Activated T-helper 1 cell treated with anti-CD3 and anti-CD28 coated beads, Interleukin-12 subunit alpha, Interleukin-12 subunit beta, Interleukin-2, Interleukin-4 antibody, amounts not matched to agents 30 ng/mL and 10 ng/mL and 1 ng/mL, durations not matched to agents 14 hours and 24 hours and 36 hours (primary cell): ENCODE data around the gene ZNF423. TPM values are rescaled to one million over a fixed set of nuclear protein-coding genes. Genes with fewer than 3 reads are reported as not detected.

ENCODE experiments used
- DNase-seq: peaks from one replicate; pipeline ENCODE4 v3.0.0; 2021; ENCODE audit warnings: low spot score
- H3K27ac Mint-ChIP-seq: one replicate; pipeline ENCODE4 v1.8.0; 2021; ENCODE audit warnings: mild to moderate bottlenecking, mixed read lengths
- H3K27me3 Mint-ChIP-seq: one replicate; pipeline ENCODE4 v1.8.0; 2022; ENCODE audit warnings: mild to moderate bottlenecking, moderate library complexity, mixed read lengths; ENCODE audit not compliant: insufficient read depth
- H3K36me3 Mint-ChIP-seq: one replicate; pipeline ENCODE4 v1.8.0; 2021; ENCODE audit warnings: low read depth, mixed read lengths
- H3K4me1 Mint-ChIP-seq: one replicate; pipeline ENCODE4 v1.8.0; 2021; ENCODE audit warnings: low read depth, mixed read lengths
- H3K4me3 Mint-ChIP-seq: one replicate; pipeline ENCODE4 v1.8.0; 2021; ENCODE audit warnings: mild to moderate bottlenecking, moderate library complexity, mixed read lengths
- H3K9me3 Mint-ChIP-seq: one replicate; pipeline ENCODE4 v1.8.0; 2021; ENCODE audit warnings: mixed read lengths
- intact Hi-C: fragments of 100-400 bp; cut with micrococcal nuclease; formaldehyde crosslinking; loops from one replicate; pipeline ENCODE4 v1.15.1; 2024
- total RNA-seq: library from RNA; stranded (reverse); gene quantifications from 2 replicates; pipeline ENCODE4 v1.2.3, GENCODE V29; 2022

Gene ZNF423
- total RNA-seq, 1 donor from 2014 or later = not detected

GRCh38 chr16:49822649-49823370 is 33.1 kb downstream of the ZNF423 start:
- Mint-ChIP-seq H3K4me1 (no peaks in the 10 kb centered on the region), H3K36me3 (no peaks in the 10 kb centered on the region), H3K4me3 (no peak overlapping the region), H3K27ac (no peak overlapping the region), H3K27me3 (peaks cover 4% of the 10 kb centered on the region), H3K9me3 (no peaks in the 10 kb centered on the region)
- DNase-seq = no peak
- intact Hi-C loops = no loop called here

DNA sequence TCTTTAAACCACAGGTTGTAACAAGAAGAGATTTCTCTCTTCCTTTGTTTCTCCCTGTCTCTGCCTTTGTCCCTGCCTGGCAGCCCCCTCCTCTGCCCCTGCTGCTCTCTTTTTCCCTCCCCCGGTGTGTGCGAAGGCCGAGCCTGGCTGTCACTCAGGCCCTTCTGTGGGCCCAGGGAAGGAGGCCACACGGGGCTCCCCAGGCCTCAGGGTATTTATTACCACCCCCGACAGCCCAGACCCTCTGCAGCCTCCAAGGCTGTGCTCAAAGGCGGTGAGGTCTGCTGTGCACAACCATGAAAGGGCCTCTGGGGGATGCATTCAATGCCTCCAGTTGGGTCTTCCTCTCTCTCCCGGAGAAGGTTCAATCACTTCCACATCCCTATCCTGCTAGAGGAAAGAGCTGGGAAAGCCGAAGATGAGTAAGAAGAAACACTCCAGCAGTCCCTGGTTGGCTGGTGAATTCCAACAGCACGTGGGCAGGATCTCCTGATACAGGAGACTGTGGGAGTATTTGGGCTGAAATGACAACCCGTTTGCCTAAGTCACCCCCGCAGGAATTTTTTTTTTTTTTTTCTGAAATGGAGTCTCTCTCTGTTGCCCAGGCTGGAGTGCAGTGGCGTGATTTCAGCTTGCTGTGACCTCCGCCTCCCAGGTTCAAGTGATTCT is 34.2 kb downstream of the ZNF423 start:
- H3K4me3 Mint-ChIP-seq = no peak overlapping the region
- H3K27ac Mint-ChIP-seq = no peak overlapping the region
- H3K4me1 Mint-ChIP-seq = no peaks in the 10 kb centered on the region
- DNase-seq = no peak
- no peaks in the 10 kb centered on the region for H3K9me3 Mint-ChIP-seq
- H3K36me3 Mint-ChIP-seq = no peaks in the 10 kb centered on the region
- intact Hi-C loops = no loop called here
- no peaks in the 10 kb centered on the region for H3K27me3 Mint-ChIP-seq

DNA sequence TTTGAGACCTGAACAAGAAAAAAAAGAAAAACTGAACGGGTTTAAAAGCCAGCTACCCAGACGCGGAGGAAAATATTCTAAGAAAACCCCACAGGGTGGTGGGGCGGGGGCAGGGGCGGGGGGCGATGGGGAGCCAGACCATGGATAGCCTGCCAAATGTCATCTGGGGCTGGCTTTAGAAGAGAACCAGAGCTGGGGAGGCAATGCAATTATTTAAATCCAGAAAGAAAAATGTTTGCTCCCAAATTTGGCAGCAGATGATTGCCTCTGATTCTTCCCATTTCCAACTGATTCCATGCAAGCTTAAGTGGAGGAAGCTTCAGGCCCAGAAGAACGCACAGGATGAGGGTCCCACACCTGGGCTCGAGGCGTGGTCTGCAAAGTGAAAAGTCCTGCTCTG is 34.8 kb downstream of the ZNF423 start:
- H3K27me3 Mint-ChIP-seq = no peaks in the 10 kb centered on the region
- H3K4me3 Mint-ChIP-seq = no peak overlapping the region
- no peaks in the 10 kb centered on the region for H3K9me3 Mint-ChIP-seq
- H3K36me3 Mint-ChIP-seq = no peaks in the 10 kb centered on the region
- intact Hi-C loops = no loop called here
- DNase-seq = no peak
- H3K4me1 Mint-ChIP-seq = no peaks in the 10 kb centered on the region
- no peak overlapping the region for H3K27ac Mint-ChIP-seq

GRCh38 chr16:49817754-49818507 is 38.0 kb downstream of the ZNF423 start:
- Mint-ChIP-seq H3K4me1 (no peaks in the 10 kb centered on the region), H3K9me3 (no peaks in the 10 kb centered on the region), H3K4me3 (no peak overlapping the region), H3K27me3 (no peaks in the 10 kb centered on the region), H3K27ac (no peak overlapping the region), H3K36me3 (no peaks in the 10 kb centered on the region)
- intact Hi-C loops = no loop called here
- no peak for DNase-seq

- H3K4me1 Mint-ChIP-seq = no peaks in the 10 kb centered on the region
- intact Hi-C loops = no loop called here
- no peak for DNase-seq
- H3K27me3 Mint-ChIP-seq = no peaks in the 10 kb centered on the region
- H3K36me3 Mint-ChIP-seq = no peaks in the 10 kb centered on the region
- H3K4me3 Mint-ChIP-seq = no peak overlapping the region
- no peaks in the 10 kb centered on the region for H3K9me3 Mint-ChIP-seq
- no peak overlapping the region for H3K27ac Mint-ChIP-seq
Measured at GRCh38 chr16:49816875-49817274, 39.0 kb downstream of the ZNF423 start.

DNA sequence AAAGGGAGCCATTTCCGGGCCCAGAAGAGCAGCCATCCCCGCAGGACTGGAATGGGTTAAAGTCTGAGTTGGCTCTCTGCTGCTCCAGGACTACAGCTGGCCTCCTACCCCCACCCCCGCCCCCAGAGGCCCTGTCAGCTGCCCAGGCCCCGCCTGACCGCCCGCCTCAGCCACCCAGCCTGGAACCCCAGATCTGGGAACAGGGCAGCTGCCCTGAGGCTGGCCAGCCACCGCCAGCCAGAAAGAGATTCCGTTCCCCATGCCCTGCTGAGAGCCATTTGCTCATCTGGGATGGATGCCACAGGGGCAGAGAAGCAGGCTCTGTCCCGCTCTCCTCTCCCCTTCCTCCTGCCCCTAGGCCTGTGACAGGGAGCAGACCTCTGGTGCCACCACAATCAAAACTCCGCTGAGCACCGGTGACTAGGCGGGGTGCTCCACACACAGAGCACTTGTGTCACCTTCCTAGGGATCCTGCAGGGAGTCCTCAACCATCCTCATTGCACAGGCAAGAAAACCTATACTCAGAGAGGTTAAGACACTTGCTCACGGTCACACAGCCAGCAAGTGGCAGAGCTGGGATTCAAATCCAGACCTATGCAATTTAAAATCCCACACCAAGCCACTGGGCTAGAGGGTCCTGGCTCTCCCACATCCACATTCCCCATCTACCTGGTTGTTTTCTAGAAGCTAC is 44.1 kb downstream of the ZNF423 start:
- Mint-ChIP-seq H3K4me1 (no peaks in the 10 kb centered on the region), H3K27ac (no peak overlapping the region), H3K36me3 (no peaks in the 10 kb centered on the region), H3K4me3 (no peak overlapping the region), H3K27me3 (no peaks in the 10 kb centered on the region), H3K9me3 (no peaks in the 10 kb centered on the region)
- intact Hi-C loops = no loop called here
- DNase-seq = no peak

DNA sequence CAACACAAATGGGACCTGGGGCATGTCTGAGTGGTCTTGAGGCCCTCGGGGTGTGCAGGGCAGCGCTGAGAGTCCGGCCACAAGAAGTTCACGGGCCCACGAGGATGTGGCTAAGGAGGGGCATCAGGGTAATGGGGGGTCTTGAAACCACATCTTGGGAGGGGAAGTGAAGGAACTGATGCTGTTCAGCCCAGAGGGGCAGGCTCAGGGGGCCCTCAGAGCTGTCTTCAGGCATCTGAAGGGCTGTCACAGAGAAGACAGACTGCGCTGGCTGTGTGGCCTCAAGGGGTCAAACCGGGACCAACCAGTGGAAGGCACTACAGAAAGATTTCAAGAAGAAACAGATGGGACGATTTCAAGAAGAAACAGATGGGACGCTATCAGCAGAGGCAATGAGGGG is 45.1 kb downstream of the ZNF423 start:
- Mint-ChIP-seq H3K27ac (no peak overlapping the region), H3K36me3 (no peaks in the 10 kb centered on the region), H3K9me3 (no peaks in the 10 kb centered on the region), H3K4me1 (no peaks in the 10 kb centered on the region), H3K27me3 (no peaks in the 10 kb centered on the region), H3K4me3 (no peak overlapping the region)
- DNase-seq = no peak
- intact Hi-C loops = no loop called here

DNA sequence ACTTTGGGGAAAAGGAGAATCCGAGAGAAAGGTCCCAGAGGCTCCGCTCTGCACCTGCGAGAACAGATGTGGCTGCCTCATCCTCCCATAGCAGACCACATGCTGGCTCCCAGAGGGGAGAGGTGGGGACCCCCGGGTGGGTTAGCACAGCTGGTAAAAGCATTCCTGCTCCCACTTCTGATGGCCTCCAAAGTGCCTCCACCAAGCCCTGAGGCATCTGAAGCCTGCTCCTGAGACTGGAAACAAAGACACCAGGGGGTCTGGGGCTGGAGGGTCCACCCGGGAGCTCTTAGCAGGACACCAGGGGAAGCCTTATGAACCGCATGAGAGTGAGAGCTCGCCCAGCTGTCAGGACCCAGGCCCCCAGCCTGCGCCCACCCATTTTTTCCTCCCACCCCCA is 46.4 kb downstream of the ZNF423 start:
- H3K9me3 Mint-ChIP-seq = no peaks in the 10 kb centered on the region
- no peak overlapping the region for H3K27ac Mint-ChIP-seq
- DNase-seq = no peak
- intact Hi-C loops = no loop called here
- no peaks in the 10 kb centered on the region for H3K36me3 Mint-ChIP-seq
- H3K27me3 Mint-ChIP-seq = no peaks in the 10 kb centered on the region
- no peak overlapping the region for H3K4me3 Mint-ChIP-seq
- no peaks in the 10 kb centered on the region for H3K4me1 Mint-ChIP-seq

GRCh38 chr16:49809062-49809461 is 46.9 kb downstream of the ZNF423 start:
- no peak for DNase-seq
- Mint-ChIP-seq H3K4me3 (no peak overlapping the region), H3K36me3 (no peaks in the 10 kb centered on the region), H3K4me1 (no peaks in the 10 kb centered on the region), H3K27me3 (no peaks in the 10 kb centered on the region), H3K9me3 (no peaks in the 10 kb centered on the region), H3K27ac (no peak overlapping the region)
- intact Hi-C loops = no loop called here

DNA sequence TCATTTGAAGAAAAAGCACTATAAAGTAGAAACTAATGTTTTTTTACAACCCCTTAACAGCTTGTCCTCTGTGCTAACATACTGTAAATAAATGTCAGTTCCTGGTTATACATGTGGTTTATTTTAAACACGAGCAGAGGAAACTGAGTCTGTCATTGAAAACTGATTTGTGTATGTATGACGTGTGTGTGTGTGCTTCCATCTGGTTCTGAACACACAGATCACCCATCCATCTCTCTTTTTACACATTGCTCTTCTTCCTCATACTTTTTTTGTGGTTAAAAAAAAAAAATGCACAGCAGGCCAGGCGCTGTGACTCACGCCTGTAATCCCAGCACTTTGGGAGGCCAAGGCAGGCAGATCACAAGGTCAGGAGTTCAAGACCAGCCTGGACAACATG is 49.5 kb downstream of the ZNF423 start:
- DNase-seq = no peak
- no peaks in the 10 kb centered on the region for H3K27me3 Mint-ChIP-seq
- intact Hi-C loops = no loop called here

GRCh38 chr16:49801290-49801689 is 54.6 kb downstream of the ZNF423 start:
- intact Hi-C loops = no loop called here
- no peak overlapping the region for H3K27ac Mint-ChIP-seq
- no peaks in the 10 kb centered on the region for H3K27me3 Mint-ChIP-seq
- no peaks in the 10 kb centered on the region for H3K4me1 Mint-ChIP-seq
- H3K36me3 Mint-ChIP-seq = no peaks in the 10 kb centered on the region
- DNase-seq = no peak
- H3K9me3 Mint-ChIP-seq = no peaks in the 10 kb centered on the region
- no peak overlapping the region for H3K4me3 Mint-ChIP-seq

More for the DNA sequence above, 49.5 kb downstream of the ZNF423 start:
- Mint-ChIP-seq H3K36me3 (no peaks in the 10 kb centered on the region), H3K27ac (no peak overlapping the region), H3K4me1 (no peaks in the 10 kb centered on the region), H3K9me3 (no peaks in the 10 kb centered on the region), H3K4me3 (no peak overlapping the region)

DNA sequence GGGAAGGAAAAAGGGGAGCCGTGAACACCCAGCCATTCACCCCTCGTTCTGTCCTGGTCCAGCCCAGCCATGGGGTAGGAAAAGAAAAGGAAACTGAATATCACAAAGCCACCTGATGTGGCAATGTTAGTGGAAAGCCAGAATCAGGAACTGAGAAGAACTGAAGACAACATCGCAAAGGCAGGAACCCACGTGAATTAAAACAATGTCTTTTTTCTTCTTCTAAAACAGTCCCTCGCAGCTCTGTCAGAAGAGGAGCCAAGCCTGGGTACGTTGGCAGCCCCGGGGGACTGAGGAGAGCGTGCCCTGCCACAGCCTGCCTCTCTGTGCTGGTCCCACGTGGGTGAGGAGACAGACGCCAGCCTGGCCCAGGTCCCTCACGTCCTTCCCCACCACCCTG is 55.0 kb downstream of the ZNF423 start:
- intact Hi-C loops = no loop called here
- no peaks in the 10 kb centered on the region for H3K27me3 Mint-ChIP-seq
- no peaks in the 10 kb centered on the region for H3K36me3 Mint-ChIP-seq
- H3K27ac Mint-ChIP-seq = no peak overlapping the region
- no peak overlapping the region for H3K4me3 Mint-ChIP-seq
- no peak for DNase-seq
- no peaks in the 10 kb centered on the region for H3K4me1 Mint-ChIP-seq
- H3K9me3 Mint-ChIP-seq = no peaks in the 10 kb centered on the region

DNA sequence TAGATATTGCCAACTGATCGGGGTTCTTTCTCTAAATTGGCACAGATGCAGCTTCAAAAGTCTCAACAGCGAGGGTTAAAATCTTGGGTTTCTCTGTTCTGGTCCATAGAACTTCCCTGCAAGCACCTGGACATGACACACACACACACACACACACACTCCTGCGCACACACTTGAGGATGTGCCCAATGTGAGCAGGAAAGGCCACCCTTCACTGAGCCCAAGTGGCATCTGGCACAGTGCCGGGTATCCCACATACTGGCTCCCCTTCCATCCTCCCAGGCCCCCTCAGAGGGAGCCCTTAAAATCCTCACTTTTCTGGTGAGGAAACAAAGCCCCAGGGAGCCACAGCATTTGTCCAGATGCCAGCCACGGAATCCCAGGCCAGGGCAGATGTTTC is 55.5 kb downstream of the ZNF423 start:
- H3K27me3 Mint-ChIP-seq = peaks cover under 1% of the 10 kb centered on the region
- intact Hi-C loops = no loop called here
- H3K27ac Mint-ChIP-seq = no peak overlapping the region
- H3K4me1 Mint-ChIP-seq = no peaks in the 10 kb centered on the region
- DNase-seq = no peak
- no peaks in the 10 kb centered on the region for H3K36me3 Mint-ChIP-seq
- no peak overlapping the region for H3K4me3 Mint-ChIP-seq
- no peaks in the 10 kb centered on the region for H3K9me3 Mint-ChIP-seq
